ENCODE measurements around the gene LRRC8B. TPM values are rescaled to one million over a fixed set of nuclear protein-coding genes. Genes with fewer than 3 reads are reported as not detected.

LRRC8B gene
- total RNA-seq, 2 experiments from 2014 or later = 4.4 to 9.9 TPM

- H3K4me2 ChIP-seq (ENCODE audit: low read length) = no peak overlapping the region
- H3K4me3 ChIP-seq (ENCODE audit: low read depth, low read length, poor library complexity, severe bottlenecking) = no peak overlapping the region
- H3K4me1 ChIP-seq (ENCODE audit: insufficient read depth, low read length, poor library complexity, severe bottlenecking) = peaks cover 20% of the 10 kb centered on the region
- no peaks in the 10 kb centered on the region for H3K36me3 ChIP-seq (ENCODE audit: insufficient read depth, low read length)
- H3K9me2 ChIP-seq (ENCODE audit: insufficient read depth, low read length) = no peaks in the 10 kb centered on the region
- no peaks in the 10 kb centered on the region for H3K9me3 ChIP-seq (ENCODE audit: low read length)
- peaks cover 22% of the 10 kb centered on the region; the same call in 1 of the 2 replicates for H3K79me2 ChIP-seq (ENCODE audit: insufficient read depth, low read depth, low read length)
- BruUV-seq (replicated peaks) = no TSS peak
- no peak for DNase-seq (ENCODE audit: low spot score)
- no peak for TF ChIP-seq CTCF (conservative IDR thresholded peaks at IDR 0.05; ENCODE audit: low read length)
- no peak for TF ChIP-seq EZH2phosphoT487 (IDR thresholded peaks at IDR 0.05; ENCODE audit: borderline replicate concordance, low read depth, low read length)
- ChIA-PET CTCF (ENCODE audit: unreplicated experiment) (no interaction called here), POLR2A (interaction anchor here (0.7 to 14.0 kb wide), 6 partner anchors 13 to 125 kb away, joined by 3 to 90 read pairs (median 4); no protein-coding TSS in a partner anchor)
- H3K27ac ChIP-seq (ENCODE audit: low read depth, low read length, poor library complexity, severe bottlenecking) = no peak overlapping the region
- intact Hi-C loops (cut with micrococcal nuclease; ENCODE audit: unreplicated experiment) = no loop called here
- no peak overlapping the region for H2AFZ ChIP-seq (ENCODE audit: low read length)
- H4K20me1 ChIP-seq (ENCODE audit: insufficient read depth, low read length) = no peaks in the 10 kb centered on the region
These were observed 112.9 kb downstream of the LRRC8B start for GRCh38 chr1:89637496-89637895.

GRCh38 chr1:89640440-89640839 is 115.8 kb downstream of the LRRC8B start:
- Histone ChIP-seq H3K9me2 (ENCODE audit: insufficient read depth, low read length) (no peaks in the 10 kb centered on the region), H3K4me1 (ENCODE audit: insufficient read depth, low read length, poor library complexity, severe bottlenecking) (peaks cover 4% of the 10 kb centered on the region), H2AFZ (ENCODE audit: low read length) (no peak overlapping the region), H3K9me3 (ENCODE audit: low read length) (peaks cover 5% of the 10 kb centered on the region; the same call in 1 of the 2 replicates), H3K27ac (ENCODE audit: low read depth, low read length, poor library complexity, severe bottlenecking) (no peak overlapping the region), H3K4me2 (ENCODE audit: low read length) (no peak overlapping the region), H3K4me3 (ENCODE audit: low read depth, low read length, poor library complexity, severe bottlenecking) (no peak overlapping the region), H3K36me3 (ENCODE audit: insufficient read depth, low read length) (peaks cover 3% of the 10 kb centered on the region; the same call in 1 of the 2 replicates), H3K79me2 (ENCODE audit: insufficient read depth, low read depth, low read length) (peaks cover 7% of the 10 kb centered on the region; the same call in 1 of the 2 replicates), H4K20me1 (ENCODE audit: insufficient read depth, low read length) (no peaks in the 10 kb centered on the region)
- ChIA-PET POLR2A (no interaction called here), CTCF (ENCODE audit: unreplicated experiment) (no interaction called here)
- no peak for TF ChIP-seq CTCF (conservative IDR thresholded peaks at IDR 0.05; ENCODE audit: low read length)
- no peak for TF ChIP-seq EZH2phosphoT487 (IDR thresholded peaks at IDR 0.05; ENCODE audit: borderline replicate concordance, low read depth, low read length)
- intact Hi-C loops (cut with micrococcal nuclease; ENCODE audit: unreplicated experiment) = no loop called here
- no TSS peak for BruUV-seq (replicated peaks)
- DNase-seq (ENCODE audit: low spot score) = no peak

GRCh38 chr1:89641781-89642180 is 117.2 kb downstream of the LRRC8B start:
- ChIA-PET CTCF (ENCODE audit: unreplicated experiment) (no interaction called here), POLR2A (interaction anchor here (0.6 to 0.9 kb wide), 3 partner anchors 12 to 496 kb away, joined by 3 to 4 read pairs (median 3); no protein-coding TSS in a partner anchor)
- no peaks in the 10 kb centered on the region for H3K9me2 ChIP-seq (ENCODE audit: insufficient read depth, low read length)
- no peak overlapping the region for H3K27ac ChIP-seq (ENCODE audit: low read depth, low read length, poor library complexity, severe bottlenecking)
- intact Hi-C loops (cut with micrococcal nuclease; ENCODE audit: unreplicated experiment) = no loop called here
- H3K36me3 ChIP-seq (ENCODE audit: insufficient read depth, low read length) = peaks cover 4% of the 10 kb centered on the region; the same call in 1 of the 2 replicates
- no peak overlapping the region for H2AFZ ChIP-seq (ENCODE audit: low read length)
- TF ChIP-seq CTCF (conservative IDR thresholded peaks at IDR 0.05; ENCODE audit: low read length) (no peak), EZH2phosphoT487 (IDR thresholded peaks at IDR 0.05; ENCODE audit: borderline replicate concordance, low read depth, low read length) (no peak)
- H3K79me2 ChIP-seq (ENCODE audit: insufficient read depth, low read depth, low read length) = no peaks in the 10 kb centered on the region
- no peak overlapping the region for H3K4me3 ChIP-seq (ENCODE audit: low read depth, low read length, poor library complexity, severe bottlenecking)
- no TSS peak for BruUV-seq (replicated peaks)
- H3K4me2 ChIP-seq (ENCODE audit: low read length) = no peak overlapping the region
- DNase-seq (ENCODE audit: low spot score) = no peak
- H3K9me3 ChIP-seq (ENCODE audit: low read length) = peaks cover 18% of the 10 kb centered on the region
- H3K4me1 ChIP-seq (ENCODE audit: insufficient read depth, low read length, poor library complexity, severe bottlenecking) = no peaks in the 10 kb centered on the region
- no peaks in the 10 kb centered on the region for H4K20me1 ChIP-seq (ENCODE audit: insufficient read depth, low read length)

Measured in OCI-LY7 (cell line).